Gastroesophageal sphincter (tissue), 3 donors: Measurements from ENCODE around the gene SLC9A4.

Source experiments
- POLR2A ChIP-seq, 2 donors: fragments of 450-650 bp; IDR thresholded peaks; one replicate each; pipeline ENCODE4 v1.6.1; 2017; ENCODE audit warnings: antibody characterized with exemption in 2 of 2, mild to moderate bottlenecking in 2 of 2, moderate library complexity in 1 of 2
- TF ChIP-seq, protein P1 (sequence below), 4 experiments: fragments of 200-600 bp in 2 of 4; fragments of 450-650 bp in 2 of 4; sonication (generic) in 1 of 4; IDR thresholded peaks; one replicate each; pipeline ENCODE4 v1.5.1; 2017 to 2019; ENCODE audit warnings: antibody characterized with exemption in 4 of 4, mild to moderate bottlenecking in 2 of 4, moderate library complexity in 2 of 4

DNA sequence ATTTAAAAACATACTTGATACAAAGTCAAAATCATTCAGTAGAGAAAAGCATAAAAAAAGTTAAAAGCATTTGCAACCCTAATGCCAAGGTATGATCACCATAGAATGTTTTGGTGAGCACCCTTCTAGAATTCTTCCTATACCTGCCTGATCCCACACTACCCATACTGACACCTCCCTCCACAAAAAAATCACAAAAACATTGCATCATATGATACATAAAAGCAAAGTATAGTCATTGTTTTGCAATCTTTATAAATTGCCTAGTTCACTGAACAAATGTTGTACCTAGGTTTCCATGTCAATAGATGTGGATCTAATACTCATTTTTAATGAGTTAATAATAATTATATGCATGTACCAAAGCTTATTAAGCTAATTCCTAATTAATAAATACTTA lies 54.1 kb downstream of the SLC9A4 start:
- no peak for TF ChIP-seq POLR2A (IDR thresholded peaks at IDR 0.05)
- TF ChIP-seq, protein P1, sequence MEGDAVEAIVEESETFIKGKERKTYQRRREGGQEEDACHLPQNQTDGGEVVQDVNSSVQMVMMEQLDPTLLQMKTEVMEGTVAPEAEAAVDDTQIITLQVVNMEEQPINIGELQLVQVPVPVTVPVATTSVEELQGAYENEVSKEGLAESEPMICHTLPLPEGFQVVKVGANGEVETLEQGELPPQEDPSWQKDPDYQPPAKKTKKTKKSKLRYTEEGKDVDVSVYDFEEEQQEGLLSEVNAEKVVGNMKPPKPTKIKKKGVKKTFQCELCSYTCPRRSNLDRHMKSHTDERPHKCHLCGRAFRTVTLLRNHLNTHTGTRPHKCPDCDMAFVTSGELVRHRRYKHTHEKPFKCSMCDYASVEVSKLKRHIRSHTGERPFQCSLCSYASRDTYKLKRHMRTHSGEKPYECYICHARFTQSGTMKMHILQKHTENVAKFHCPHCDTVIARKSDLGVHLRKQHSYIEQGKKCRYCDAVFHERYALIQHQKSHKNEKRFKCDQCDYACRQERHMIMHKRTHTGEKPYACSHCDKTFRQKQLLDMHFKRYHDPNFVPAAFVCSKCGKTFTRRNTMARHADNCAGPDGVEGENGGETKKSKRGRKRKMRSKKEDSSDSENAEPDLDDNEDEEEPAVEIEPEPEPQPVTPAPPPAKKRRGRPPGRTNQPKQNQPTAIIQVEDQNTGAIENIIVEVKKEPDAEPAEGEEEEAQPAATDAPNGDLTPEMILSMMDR (IDR thresholded peaks at IDR 0.05) = no peak
